Duodenal mucosa (tissue), 2 donors: ENCODE data around the gene CYP1B1.
"Not testable (repeated sequence)": the region's sequence is repeated elsewhere in the genome, so short reads cannot be mapped to it uniquely, and the experiment has no call there.

Experiments used
- H3K27ac ChIP-seq: one replicate; pipeline ENCODE4 v1.7.0; 2013; ENCODE audit warnings: low read depth, low read length
- H3K27me3 ChIP-seq, 2 donors: one replicate each; pipeline ENCODE4 v1.7.0; 2013; ENCODE audit warnings: low read length in 2 of 2, control low read depth in 1 of 2; ENCODE audit not compliant: insufficient read depth in 2 of 2, control insufficient read depth in 1 of 2
- H3K36me3 ChIP-seq, 2 donors: one replicate each; pipeline ENCODE4 v1.7.0; 2013; ENCODE audit warnings: low read length in 2 of 2, control low read depth in 1 of 2; ENCODE audit not compliant: insufficient read depth in 2 of 2, control insufficient read depth in 1 of 2
- H3K4me1 ChIP-seq, 2 donors: one replicate each; pipeline ENCODE4 v1.7.0; 2013; ENCODE audit warnings: low read length in 2 of 2, control low read depth in 1 of 2; ENCODE audit not compliant: insufficient read depth in 2 of 2, control insufficient read depth in 1 of 2
- H3K4me3 ChIP-seq, 2 donors: one replicate each; pipeline ENCODE4 v1.7.0; 2013; ENCODE audit warnings: low read length in 2 of 2, low read depth in 1 of 2
- H3K9ac ChIP-seq, 2 donors: one replicate each; pipeline ENCODE4 v1.7.0; 2013; ENCODE audit warnings: low read length in 2 of 2, low read depth in 1 of 2
- H3K9me3 ChIP-seq, 2 donors: one replicate each; pipeline ENCODE4 v1.7.0; 2013; ENCODE audit warnings: low read length in 2 of 2, control low read depth in 1 of 2; ENCODE audit not compliant: control insufficient read depth in 1 of 2

Gene CYP1B1

DNA sequence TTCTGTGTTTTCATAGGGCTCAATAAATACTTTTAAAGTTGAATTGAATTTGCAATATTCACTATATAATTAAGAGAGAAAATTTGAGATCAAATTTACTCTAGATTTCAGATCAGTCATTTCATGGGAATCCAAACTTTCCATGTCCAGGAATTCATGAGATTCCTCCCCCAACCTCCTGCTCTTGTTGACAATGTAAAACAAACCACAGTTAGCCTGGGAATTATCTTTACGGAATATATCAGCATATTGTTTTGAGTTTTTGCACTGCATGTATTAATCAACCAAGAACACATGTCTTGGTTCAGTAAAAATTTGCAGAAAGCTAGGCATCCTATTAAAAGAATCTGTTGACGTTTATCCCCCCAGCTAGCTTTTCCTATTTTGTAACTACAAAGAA lies 42.3 kb downstream of the CYP1B1 start:
- Histone ChIP-seq H3K27me3 (no peaks in the 10 kb centered on the region), H3K9me3 (no peaks in the 10 kb centered on the region), H3K36me3 (no peaks in the 10 kb centered on the region), H3K4me1 (no peaks in the 10 kb centered on the region), H3K27ac (no peak overlapping the region), H3K4me3 (no peak overlapping the region), H3K9ac (no peak overlapping the region)

DNA sequence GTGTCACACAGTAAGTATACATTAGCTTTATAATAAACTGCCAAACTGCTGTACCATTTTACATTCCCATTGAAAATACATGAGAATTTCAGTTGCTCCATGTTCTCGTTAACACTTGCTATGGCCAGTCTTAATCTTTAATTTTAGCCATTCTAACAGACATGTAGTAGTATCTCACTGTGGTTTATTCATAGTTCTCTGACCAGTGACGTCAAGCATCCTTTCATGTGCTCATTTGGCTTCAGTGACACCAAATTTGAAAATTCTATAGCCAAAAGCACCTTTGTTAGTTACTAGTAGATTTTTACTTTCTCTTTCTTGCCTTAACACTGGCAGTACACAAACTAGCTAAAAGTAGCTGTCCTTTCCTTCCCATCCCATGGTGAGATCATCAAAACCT lies 43.0 kb downstream of the CYP1B1 start:
- Histone ChIP-seq H3K4me3 (no peak overlapping the region), H3K4me1 (no peaks in the 10 kb centered on the region), H3K36me3 (no peaks in the 10 kb centered on the region), H3K9ac (no peak overlapping the region), H3K27me3 (no peaks in the 10 kb centered on the region), H3K27ac (no peak overlapping the region), H3K9me3 (no peaks in the 10 kb centered on the region)

DNA sequence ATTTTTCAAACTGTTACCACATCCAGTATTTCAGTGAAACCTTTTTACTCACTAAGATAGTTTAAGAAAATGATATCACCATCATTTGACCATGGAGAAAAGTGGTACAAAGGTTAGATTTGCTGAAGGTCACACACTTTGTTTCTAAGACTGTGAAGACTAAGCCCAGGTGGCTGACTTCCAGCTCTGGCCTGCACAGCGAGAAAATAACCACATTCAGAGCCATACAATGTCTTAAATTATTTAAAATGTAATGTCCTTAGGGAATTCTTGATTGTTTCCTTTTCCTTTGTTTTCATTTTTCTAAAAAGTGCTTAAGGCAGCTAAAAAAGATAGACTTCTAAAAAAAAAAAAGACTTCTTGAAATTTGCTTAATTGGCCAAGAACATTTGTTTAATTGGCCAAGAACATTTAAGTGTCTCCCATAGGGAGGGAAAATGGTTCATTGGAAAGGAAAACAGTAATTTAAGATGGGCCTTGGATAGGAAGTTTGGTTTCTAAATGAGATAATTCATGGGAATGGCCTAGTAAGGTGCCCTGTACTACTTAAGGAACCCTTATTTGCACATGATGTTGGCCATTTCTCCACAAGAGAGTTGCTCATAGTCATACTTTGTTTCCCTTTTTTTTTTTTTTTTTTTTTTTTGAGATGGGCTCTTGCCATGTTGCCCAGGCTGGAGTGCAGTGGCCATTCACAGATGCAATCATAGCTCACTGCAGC lies 45.2 kb downstream of the CYP1B1 start:
- Histone ChIP-seq H3K9me3 (no peaks in the 10 kb centered on the region), H3K9ac (no peak overlapping the region), H3K27me3 (no peaks in the 10 kb centered on the region), H3K4me3 (no peak overlapping the region), H3K27ac (no peak overlapping the region), H3K36me3 (no peaks in the 10 kb centered on the region), H3K4me1 (no peaks in the 10 kb centered on the region)

DNA sequence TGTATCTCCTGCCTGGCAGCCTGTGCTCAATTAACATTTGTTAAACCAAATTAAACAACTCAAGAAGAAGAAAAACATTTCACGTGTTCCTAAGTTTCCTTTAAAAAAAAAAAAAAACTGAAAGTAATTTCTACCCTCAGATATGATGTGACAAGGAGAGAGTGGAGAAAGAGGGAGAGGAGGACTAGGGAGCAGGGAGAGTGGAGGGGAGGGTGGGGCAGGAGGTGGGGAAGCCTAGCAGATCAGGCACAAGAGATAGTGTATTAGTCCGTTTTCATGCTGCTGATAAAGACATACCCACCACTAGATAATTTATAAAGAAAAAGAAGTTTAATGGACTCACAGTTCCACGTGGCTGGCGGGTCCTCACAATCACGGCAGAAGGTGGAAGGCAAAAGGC lies 46.4 kb downstream of the CYP1B1 start:
- Histone ChIP-seq H3K27ac (no peak overlapping the region), H3K9me3 (no peaks in the 10 kb centered on the region), H3K4me3 (no peak overlapping the region), H3K4me1 (no peaks in the 10 kb centered on the region), H3K27me3 (no peaks in the 10 kb centered on the region), H3K9ac (no peak overlapping the region), H3K36me3 (no peaks in the 10 kb centered on the region)

DNA sequence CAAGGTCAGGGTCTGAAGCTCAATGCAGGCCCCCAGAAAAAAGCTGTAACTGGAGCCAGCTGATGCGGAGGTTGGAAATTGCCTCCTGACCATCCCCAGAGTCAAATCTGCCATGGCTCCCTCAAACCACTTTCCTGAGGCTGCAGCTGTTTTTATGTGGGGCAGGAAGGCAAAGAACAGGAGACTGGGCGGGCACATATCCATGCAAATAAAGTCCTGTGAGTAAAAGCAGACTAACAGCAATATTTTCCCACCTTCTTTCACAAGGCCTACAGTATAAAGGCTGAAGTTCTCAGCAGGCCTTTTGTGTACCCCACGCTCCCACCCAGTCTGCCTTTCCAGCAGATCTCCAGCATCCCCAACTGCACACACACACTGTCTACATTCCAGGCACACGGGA lies 47.1 kb downstream of the CYP1B1 start:
- no peaks in the 10 kb centered on the region for H3K4me1 ChIP-seq
- no peak overlapping the region for H3K27ac ChIP-seq
- no peak overlapping the region for H3K9ac ChIP-seq
- no peaks in the 10 kb centered on the region for H3K27me3 ChIP-seq
- H3K4me3 ChIP-seq, result no peak overlapping the region
- no peaks in the 10 kb centered on the region for H3K36me3 ChIP-seq
- no peaks in the 10 kb centered on the region for H3K9me3 ChIP-seq

DNA sequence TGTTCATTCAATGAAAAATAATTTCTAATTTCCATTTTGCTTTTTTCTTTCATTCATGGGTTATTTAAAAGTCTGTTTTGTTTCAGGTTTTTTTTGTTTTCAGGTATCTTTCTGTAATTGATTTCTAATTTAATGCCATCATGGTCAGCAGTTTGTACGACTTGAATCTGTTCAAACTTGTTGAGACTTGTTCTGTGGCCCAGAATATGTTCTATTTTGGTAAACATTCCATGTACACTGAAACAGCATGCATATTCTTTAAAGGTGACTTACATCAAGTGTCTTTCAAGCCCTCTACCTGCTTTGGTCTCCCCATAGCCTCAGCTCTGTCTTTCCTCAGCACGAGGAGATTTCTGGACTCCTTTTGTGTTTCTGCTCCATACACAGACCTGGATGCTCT lies 49.1 kb downstream of the CYP1B1 start:
- no peaks in the 10 kb centered on the region for H3K36me3 ChIP-seq

GRCh38 chr2:38021589-38021988 lies 54.4 kb downstream of the CYP1B1 start:
- no peaks in the 10 kb centered on the region for H3K9me3 ChIP-seq
- H3K4me1 ChIP-seq, result no peaks in the 10 kb centered on the region
- H3K36me3 ChIP-seq, result no peaks in the 10 kb centered on the region
- H3K27me3 ChIP-seq, result no peaks in the 10 kb centered on the region
- H3K27ac ChIP-seq, result no peak overlapping the region
- H3K4me3 ChIP-seq, result no peak overlapping the region
- no peak overlapping the region for H3K9ac ChIP-seq

More for the DNA sequence above, 49.1 kb downstream of the CYP1B1 start:
- no peaks in the 10 kb centered on the region for H3K27me3 ChIP-seq
- H3K27ac ChIP-seq, result no peak overlapping the region
- no peaks in the 10 kb centered on the region for H3K9me3 ChIP-seq
- no peaks in the 10 kb centered on the region for H3K4me1 ChIP-seq
- no peak overlapping the region for H3K4me3 ChIP-seq
- no peak overlapping the region for H3K9ac ChIP-seq

GRCh38 chr2:38020359-38021069 lies 55.4 kb downstream of the CYP1B1 start:
- not testable (repeated sequence) for H3K4me1 ChIP-seq, H3K36me3 ChIP-seq, H3K27me3 ChIP-seq, H3K27ac ChIP-seq, H3K9ac ChIP-seq, H3K9me3 ChIP-seq, H3K4me3 ChIP-seq

GRCh38 chr2:38017836-38018235 lies 58.1 kb downstream of the CYP1B1 start:
- H3K9ac ChIP-seq, result no peak overlapping the region
- no peaks in the 10 kb centered on the region for H3K36me3 ChIP-seq
- no peaks in the 10 kb centered on the region for H3K9me3 ChIP-seq
- H3K27ac ChIP-seq, result no peak overlapping the region
- no peak overlapping the region for H3K4me3 ChIP-seq
- no peaks in the 10 kb centered on the region for H3K27me3 ChIP-seq
- no peaks in the 10 kb centered on the region for H3K4me1 ChIP-seq
